Peyer's patch (tissue), 4 donors: Measurements from ENCODE around the gene C2orf92. TPM values are rescaled to one million over a fixed set of nuclear protein-coding genes. Genes with fewer than 3 reads are reported as not detected.

Source experiments
- DNase-seq, 3 donors: peaks; one replicate each; pipeline ENCODE4 v3.0.0-alpha.2; 2017 to 2019
- H3K27ac ChIP-seq, 4 donors: fragments of 200-600 bp; sonication (generic); one replicate each; pipeline ENCODE4 v1.5.1; 2016 to 2019
- H3K27me3 ChIP-seq, 2 donors: fragments of 200-600 bp; sonication (generic); one replicate each; pipeline ENCODE4 v1.5.1; 2019
- H3K36me3 ChIP-seq, 3 donors: fragments of 200-600 bp; sonication (generic); one replicate each; pipeline ENCODE4 v1.5.1; 2016 to 2019
- H3K4me1 ChIP-seq, 4 donors: fragments of 200-600 bp; sonication (generic); one replicate each; pipeline ENCODE4 v1.5.1; 2016 to 2019
- H3K4me3 ChIP-seq, 4 donors: fragments of 200-600 bp; sonication (generic); 1 replicate in 3 of 4; 2 replicates in 1 of 4; pipeline ENCODE4 v1.5.1; 2016 to 2019; ENCODE audit warnings: mild to moderate bottlenecking in 1 of 4
- H3K9me3 ChIP-seq, 4 donors: fragments of 200-600 bp; sonication (generic); one replicate each; pipeline ENCODE4 v1.5.1; 2016 to 2019; ENCODE audit warnings: mild to moderate bottlenecking in 1 of 4
- CTCF ChIP-seq, 6 experiments: fragments of 450-650 bp in 4 of 6; fragments of 200-600 bp in 2 of 6; sonication (generic) in 1 of 6; IDR thresholded peaks; one replicate each; pipeline ENCODE4 v1.5.1; 2017 to 2019; ENCODE audit warnings: antibody characterized with exemption in 6 of 6, mild to moderate bottlenecking in 3 of 6, moderate library complexity in 1 of 6
- POLR2A ChIP-seq, 2 donors: fragments of 450-650 bp; IDR thresholded peaks; one replicate each; pipeline ENCODE4 v1.5.1; 2017; ENCODE audit warnings: antibody characterized with exemption in 2 of 2, mild to moderate bottlenecking in 2 of 2, moderate library complexity in 2 of 2
- total RNA-seq, 4 donors: library from RNA; depleted of rRNA; stranded (reverse); fragments of >200 nt; gene quantifications; one replicate each; pipeline ENCODE4 v1.1.0, GENCODE V29; 2016

Gene C2orf92
- total RNA-seq, 4 donors from 2014 or later: 5.3 to 70.1 (median 25.5) TPM

GRCh38 chr2:97739020-97739892 is 69.7 kb downstream of the C2orf92 start:
- peak in 1 of 3 donors; percentile 46 for DNase-seq
- H3K36me3 ChIP-seq: peaks cover 0 to 5% (median 0%) of the 10 kb centered on the region in 3 donors
- no peaks in the 10 kb centered on the region for H3K9me3 ChIP-seq
- H3K27ac ChIP-seq: no peak overlapping the region
- no peaks in the 10 kb centered on the region for H3K4me1 ChIP-seq
- TF ChIP-seq CTCF (IDR thresholded peaks at IDR 0.05) (no peak), POLR2A (IDR thresholded peaks at IDR 0.05) (no peak)
- no peak overlapping the region for H3K4me3 ChIP-seq
- H3K27me3 ChIP-seq: no peaks in the 10 kb centered on the region

DNA sequence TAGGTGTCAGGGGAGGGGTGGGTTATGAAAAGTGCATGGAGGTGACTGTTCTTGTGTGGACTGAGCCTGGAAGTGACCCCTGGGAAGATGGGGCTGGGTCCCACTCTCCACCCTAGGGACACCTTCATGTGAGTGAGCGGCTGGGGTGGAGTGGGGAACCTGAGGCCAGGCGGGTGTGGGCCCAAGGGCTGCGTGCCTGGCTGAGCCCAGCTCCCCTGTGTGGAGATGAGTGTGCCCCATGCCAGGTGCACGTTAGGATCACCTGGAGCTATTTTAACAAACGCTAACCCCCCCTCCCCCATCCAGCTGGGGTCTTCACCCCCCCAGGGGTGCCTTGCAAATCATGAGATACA is 70.4 kb downstream of the C2orf92 start:
- H3K4me3 ChIP-seq: no peak overlapping the region
- H3K36me3 ChIP-seq: peaks cover 0 to 7% (median 0%) of the 10 kb centered on the region in 3 donors
- no peaks in the 10 kb centered on the region for H3K9me3 ChIP-seq
- H3K27me3 ChIP-seq: no peaks in the 10 kb centered on the region
- no peaks in the 10 kb centered on the region for H3K4me1 ChIP-seq
- no peak overlapping the region for H3K27ac ChIP-seq
- no peak for TF ChIP-seq POLR2A (IDR thresholded peaks at IDR 0.05)
- DNase-seq: peak in 2 of 3 donors; percentile 40 to 41

DNA sequence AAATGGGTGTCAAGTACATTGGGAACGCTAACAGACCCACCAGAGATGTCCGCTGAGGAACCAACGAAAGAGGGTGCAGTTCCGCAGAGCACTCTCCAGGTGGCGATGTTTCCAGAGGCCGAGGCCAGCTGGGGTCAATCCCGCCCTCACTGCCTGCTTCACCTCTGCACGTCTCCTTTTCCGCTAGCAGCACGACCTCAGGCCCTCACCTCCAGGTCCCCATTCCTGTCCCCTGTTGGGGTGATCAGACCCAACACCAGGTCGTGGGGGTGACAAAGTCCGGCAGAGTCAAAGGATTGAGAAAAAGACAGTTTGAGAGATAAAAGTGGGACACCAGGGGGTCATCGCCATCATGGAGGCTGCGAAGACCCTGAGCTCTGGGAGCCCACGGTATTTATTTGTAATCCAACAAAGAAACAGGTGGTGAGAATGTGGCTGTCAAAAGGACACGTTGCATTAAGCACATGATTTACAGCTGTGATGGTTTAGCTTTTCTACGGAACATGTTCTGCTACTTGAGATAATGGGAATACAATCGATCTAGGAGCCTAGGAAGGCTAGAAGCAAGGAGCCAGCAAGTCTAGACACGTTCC is 71.2 kb downstream of the C2orf92 start:
- DNase-seq: peak; percentile 34 to 65 (median 60)
- Histone ChIP-seq H3K27ac (no peak overlapping the region), H3K27me3 (no peaks in the 10 kb centered on the region), H3K36me3 (peaks cover 0 to 7% (median 0%) of the 10 kb centered on the region in 3 donors), H3K9me3 (no peaks in the 10 kb centered on the region), H3K4me3 (no peak overlapping the region), H3K4me1 (peaks cover 0 to 7% (median under 1%) of the 10 kb centered on the region in 4 donors)
- TF ChIP-seq CTCF (IDR thresholded peaks at IDR 0.05) (peak; percentile 11 to 78 (median 68)), POLR2A (IDR thresholded peaks at IDR 0.05) (no peak)

- H3K27me3 ChIP-seq: no peaks in the 10 kb centered on the region
- TF ChIP-seq POLR2A (IDR thresholded peaks at IDR 0.05) (no peak), CTCF (IDR thresholded peaks at IDR 0.05) (no peak)
- H3K4me1 ChIP-seq: peaks cover 0 to 7% (median 1%) of the 10 kb centered on the region in 4 donors
- DNase-seq: peak in 1 of 3 donors; percentile 41
- no peak overlapping the region for H3K4me3 ChIP-seq
- no peak overlapping the region for H3K27ac ChIP-seq
- H3K9me3 ChIP-seq: no peaks in the 10 kb centered on the region
- H3K36me3 ChIP-seq: peaks cover 0 to 7% (median 0%) of the 10 kb centered on the region in 3 donors
These were observed 71.7 kb downstream of the C2orf92 start for GRCh38 chr2:97741251-97741650.

GRCh38 chr2:97741686-97742085 is 72.2 kb downstream of the C2orf92 start:
- peaks cover 0 to 7% (median 0%) of the 10 kb centered on the region in 3 donors for H3K36me3 ChIP-seq
- H3K9me3 ChIP-seq: no peaks in the 10 kb centered on the region
- peak in 2 of 3 donors; percentile 15 to 19 for DNase-seq
- peaks cover 0 to 7% (median 1%) of the 10 kb centered on the region in 4 donors for H3K4me1 ChIP-seq
- H3K4me3 ChIP-seq: no peak overlapping the region
- no peak overlapping the region for H3K27ac ChIP-seq
- TF ChIP-seq POLR2A (IDR thresholded peaks at IDR 0.05) (no peak), CTCF (IDR thresholded peaks at IDR 0.05) (no peak)
- no peaks in the 10 kb centered on the region for H3K27me3 ChIP-seq

DNA sequence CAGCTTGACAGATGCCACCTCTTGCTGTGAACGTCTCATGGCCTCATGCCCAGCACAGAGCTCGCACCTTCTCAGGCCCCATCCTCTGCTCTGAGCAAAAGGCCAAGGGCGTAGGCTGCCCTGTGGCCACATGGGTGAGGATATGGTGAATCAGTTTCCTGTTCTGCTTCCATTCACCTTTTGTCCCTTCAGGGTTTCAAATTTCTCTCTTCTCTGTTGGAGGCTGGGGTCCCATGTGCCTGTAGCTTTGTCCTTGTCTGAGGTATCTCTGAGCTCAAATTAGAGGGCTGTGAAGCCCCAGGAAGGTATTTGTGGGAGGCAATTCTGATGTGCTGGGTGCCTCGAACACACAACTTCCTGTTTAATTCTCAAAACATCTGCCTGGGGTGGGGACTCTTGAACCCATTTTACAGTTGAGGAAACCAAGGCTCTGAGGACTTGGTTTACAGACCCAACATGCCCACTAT is 72.9 kb downstream of the C2orf92 start:
- H3K4me3 ChIP-seq: no peak overlapping the region
- peaks cover 0 to 7% (median 1%) of the 10 kb centered on the region in 4 donors for H3K4me1 ChIP-seq
- no peak overlapping the region for H3K27ac ChIP-seq
- no peak for TF ChIP-seq POLR2A (IDR thresholded peaks at IDR 0.05)
- no peak for TF ChIP-seq CTCF (IDR thresholded peaks at IDR 0.05)
- peaks cover 0 to 7% (median 0%) of the 10 kb centered on the region in 3 donors for H3K36me3 ChIP-seq
- no peaks in the 10 kb centered on the region for H3K9me3 ChIP-seq
- no peaks in the 10 kb centered on the region for H3K27me3 ChIP-seq
- peak in 1 of 3 donors; percentile 44 for DNase-seq
